Liver (tissue), 9 donors: Measurements from ENCODE around the gene ETV3L. TPM values are rescaled to one million over a fixed set of nuclear protein-coding genes. Genes with fewer than 3 reads are reported as not detected.
"Not testable (repeated sequence)": the region's sequence is repeated elsewhere in the genome, so short reads cannot be mapped to it uniquely, and the experiment has no call there.

Experiments
- DNase-seq: peaks from one replicate; pipeline ENCODE4 v3.0.0-alpha.2; 2017; ENCODE audit warnings: low spot score
- H3K27ac ChIP-seq, 2 donors: one replicate each; pipeline ENCODE4 v1.7.0; 2013; ENCODE audit warnings: inconsistent platforms in 2 of 2, low read length in 2 of 2, control low read depth in 1 of 2, low read depth in 1 of 2, mild to moderate bottlenecking in 1 of 2
- H3K27me3 ChIP-seq, 4 donors: one replicate each; pipeline versions ENCODE4 v1.6.1 to v1.7.0; 2013; ENCODE audit warnings: low read length in 3 of 4, inconsistent platforms in 1 of 4, mild to moderate bottlenecking in 1 of 4, moderate library complexity in 1 of 4; ENCODE audit not compliant: control insufficient read depth in 4 of 4, insufficient read depth in 4 of 4
- H3K36me3 ChIP-seq, 4 donors: one replicate each; pipeline versions ENCODE4 v1.6.1 to v1.7.0; 2013; ENCODE audit warnings: low read length in 3 of 4, mild to moderate bottlenecking in 3 of 4, low read depth in 1 of 4, moderate library complexity in 1 of 4; ENCODE audit not compliant: control insufficient read depth in 4 of 4, insufficient read depth in 3 of 4
- H3K4me1 ChIP-seq, 4 donors: one replicate each; pipeline versions ENCODE4 v1.6.1 to v1.7.0; 2013; ENCODE audit warnings: low read length in 3 of 4, mild to moderate bottlenecking in 3 of 4, moderate library complexity in 1 of 4; ENCODE audit not compliant: control insufficient read depth in 4 of 4, insufficient read depth in 4 of 4
- H3K4me3 ChIP-seq, 3 donors: one replicate each; pipeline versions ENCODE4 v1.6.1 to v1.7.0; 2013; ENCODE audit warnings: low read length in 3 of 3, control low read depth in 1 of 3, low read depth in 1 of 3, mild to moderate bottlenecking in 1 of 3
- H3K9ac ChIP-seq, 2 donors: one replicate each; pipeline ENCODE4 v1.7.0; 2013; ENCODE audit warnings: low read length in 2 of 2, mild to moderate bottlenecking in 2 of 2, moderate library complexity in 2 of 2, control low read depth in 1 of 2, low read depth in 1 of 2
- H3K9me3 ChIP-seq, 4 donors: one replicate each; pipeline versions ENCODE4 v1.6.1 to v1.7.0; 2013; ENCODE audit warnings: low read length in 3 of 4; ENCODE audit not compliant: control insufficient read depth in 4 of 4
- ATF3 ChIP-seq: IDR thresholded peaks from 2 replicates; pipeline ENCODE4 v1.6.1; 2016; ENCODE audit warnings: antibody characterized with exemption
- CTCF ChIP-seq: fragments of 150-350 bp; IDR thresholded peaks from 2 replicates; pipeline ENCODE4 v1.5.1; 2017; ENCODE audit warnings: improper control_type of control experiment, low read depth, low read length; ENCODE audit not compliant: missing input control
- EGR1 ChIP-seq, 2 donors: IDR thresholded peaks; 2 replicates each; pipeline ENCODE4 v1.6.1; 2016 to 2018; ENCODE audit warnings: antibody characterized with exemption in 2 of 2, low read depth in 2 of 2
- FOXA1 ChIP-seq: IDR thresholded peaks from 2 replicates; pipeline ENCODE4 v1.6.1; 2016; ENCODE audit warnings: antibody characterized with exemption
- FOXA2 ChIP-seq: IDR thresholded peaks from 2 replicates; pipeline ENCODE4 v1.6.1; 2016; ENCODE audit warnings: antibody characterized with exemption
- GABPA ChIP-seq, 2 donors: IDR thresholded peaks in 1 of 2; conservative IDR thresholded peaks in 1 of 2; 2 replicates each; pipeline ENCODE4 v1.6.1; 2016; ENCODE audit warnings: antibody characterized with exemption in 2 of 2, mild to moderate bottlenecking in 1 of 2, moderate library complexity in 1 of 2
- HNF4A ChIP-seq, 2 donors: conservative IDR thresholded peaks; 2 replicates each; pipeline ENCODE4 v1.6.1; 2016; ENCODE audit warnings: antibody characterized with exemption in 2 of 2, mild to moderate bottlenecking in 2 of 2
- HNF4G ChIP-seq: IDR thresholded peaks from 2 replicates; pipeline ENCODE4 v1.6.1; 2016; ENCODE audit warnings: antibody characterized with exemption
- JUND ChIP-seq, 2 donors: IDR thresholded peaks; 2 replicates each; pipeline ENCODE4 v1.6.1; 2016; ENCODE audit warnings: antibody characterized with exemption in 2 of 2
- MAX ChIP-seq: IDR thresholded peaks from 2 replicates; pipeline ENCODE4 v1.6.1; 2016; ENCODE audit warnings: antibody characterized with exemption
- NR2F2 ChIP-seq: IDR thresholded peaks from 2 replicates; pipeline ENCODE4 v1.6.1; 2016; ENCODE audit warnings: antibody characterized with exemption
- RAD21 ChIP-seq, 2 donors: IDR thresholded peaks; 2 replicates each; pipeline ENCODE4 v1.6.1; 2016; ENCODE audit warnings: antibody characterized with exemption in 2 of 2, mild to moderate bottlenecking in 2 of 2
- REST ChIP-seq: IDR thresholded peaks from 2 replicates; pipeline ENCODE4 v1.6.1; 2016; ENCODE audit warnings: antibody characterized with exemption, mild to moderate bottlenecking
- RXRA ChIP-seq, 2 donors: IDR thresholded peaks; 2 replicates each; pipeline ENCODE4 v1.6.1; 2017 to 2018; ENCODE audit warnings: antibody characterized with exemption in 2 of 2, mild to moderate bottlenecking in 1 of 2
- SP1 ChIP-seq: IDR thresholded peaks from 2 replicates; pipeline ENCODE4 v1.6.1; 2018; ENCODE audit warnings: antibody characterized with exemption, mild to moderate bottlenecking
- TAF1 ChIP-seq: conservative IDR thresholded peaks from 2 replicates; pipeline ENCODE4 v1.6.1; 2016; ENCODE audit warnings: antibody characterized with exemption, mild to moderate bottlenecking
- YY1 ChIP-seq: IDR thresholded peaks from 2 replicates; pipeline ENCODE4 v1.6.1; 2016; ENCODE audit warnings: antibody characterized with exemption, mild to moderate bottlenecking
- ZBTB33 ChIP-seq: IDR thresholded peaks from 2 replicates; pipeline ENCODE4 v1.6.1; 2016; ENCODE audit warnings: antibody characterized with exemption
- WGBS: extraction: QIAGEN DNeasy Blood & Tissue Kit; methylation state at CpG from one replicate; pipeline ENCODE4 v1.1.7; 2013; 5-methylcytosine and 5-hydroxymethylcytosine counted together
- polyA plus RNA-seq, 2 donors: library from polyadenylated mRNA; stranded (reverse) in 1 of 2; unstranded in 1 of 2; fragments of 200-250 nt in 1 of 2; fragments of >200 nt in 1 of 2; fragmentation: Nextera tagmentation in 1 of 2; extraction: Ambion mirVana in 1 of 2; gene quantifications; one replicate each; pipeline versions ENCODE4 v1.2.1 to v1.2.3, GENCODE V29; 2013 to 2015
- total RNA-seq, 2 donors: library from RNA; depleted of rRNA; stranded (reverse); fragments of >200 nt; gene quantifications; one replicate each; pipeline ENCODE4 v1.2.3, GENCODE V29; 2014
- donor health status: healthy.
- donor health status: healthy.
- donor health status: healthy.
- donor health status: healthy.
- donor health status: healthy.

Gene ETV3L
- total and polyA plus RNA-seq, 4 donors, result not detected

GRCh38 chr1:157103268-157103667 lies 3.7 kb upstream of the ETV3L start (continued):
- no peak for TF ChIP-seq CTCF
- no peak for TF ChIP-seq JUND (IDR thresholded peaks at IDR 0.05)
- no peak for TF ChIP-seq HNF4A (conservative IDR thresholded peaks at IDR 0.05)
- no peak for TF ChIP-seq TAF1
- no peak for TF ChIP-seq HNF4G
- no peak for TF ChIP-seq SP1

- DNase-seq, result no peak
- Histone ChIP-seq H3K27me3 (no peaks in the 10 kb centered on the region), H3K9me3 (no peaks in the 10 kb centered on the region), H3K4me1 (no peaks in the 10 kb centered on the region), H3K4me3 (no peak overlapping the region), H3K36me3 (no peaks in the 10 kb centered on the region), H3K27ac (no peak overlapping the region), H3K9ac (no peak overlapping the region)
- TF ChIP-seq NR2F2, result no peak
- no peak for TF ChIP-seq EGR1 (IDR thresholded peaks at IDR 0.05; ENCODE audit: low read depth in 2 of 2)
- no peak for TF ChIP-seq SP1
- no peak for TF ChIP-seq RXRA (IDR thresholded peaks at IDR 0.05)
- TF ChIP-seq FOXA2, result no peak
- TF ChIP-seq YY1, result no peak
- no peak for TF ChIP-seq FOXA1
- no peak for TF ChIP-seq GABPA (IDR thresholded peaks at IDR 0.05 in 1 of 2, conservative IDR thresholded peaks at IDR 0.05 in 1 of 2)
- TF ChIP-seq HNF4A (conservative IDR thresholded peaks at IDR 0.05), result no peak
- no peak for TF ChIP-seq RAD21 (IDR thresholded peaks at IDR 0.05)
- no peak for TF ChIP-seq HNF4G
- no peak for TF ChIP-seq TAF1
- no peak for TF ChIP-seq REST
- TF ChIP-seq MAX, result no peak
- no peak for TF ChIP-seq ZBTB33
- no peak for TF ChIP-seq JUND (IDR thresholded peaks at IDR 0.05)
- TF ChIP-seq ATF3, result no peak
- no peak for TF ChIP-seq CTCF
- 81% methylated on average over 4 of the region's 4 CpGs for WGBS
Observed at GRCh38 chr1:157101149-157101548, 1.5 kb upstream of the ETV3L start.

- H3K27ac ChIP-seq, H3K4me1 ChIP-seq, H3K9me3 ChIP-seq, H3K27me3 ChIP-seq, DNase-seq, H3K4me3 ChIP-seq, H3K9ac ChIP-seq, H3K36me3 ChIP-seq: not testable (repeated sequence)
- 90% methylated on average over 15 of the region's 17 CpGs for WGBS
Observed at GRCh38 chr1:157098987-157099632, 498 bp downstream of the ETV3L start.
